Upper lobe of right lung (tissue), 1 donor: ENCODE results near the gene FBL. TPM values are rescaled to one million over a fixed set of nuclear protein-coding genes. Genes with fewer than 3 reads are reported as not detected.

Source experiments
- ATAC-seq: fragments of 200-7000 bp; cut with Tn5 transposase; one replicate; pipeline ENCODE4 v1.9.1; 2020; ENCODE audit warnings: mild to moderate bottlenecking, moderate library complexity
- DNase-seq: peaks from one replicate; pipeline ENCODE4 v3.0.0-alpha.2; 2020
- H3K27ac ChIP-seq: fragments of 200-600 bp; one replicate; pipeline ENCODE4 v1.8.0; 2022
- H3K27me3 ChIP-seq: fragments of 200-600 bp; one replicate; pipeline ENCODE4 v1.8.0; 2022; ENCODE audit warnings: mild to moderate bottlenecking
- H3K36me3 ChIP-seq: fragments of 200-600 bp; one replicate; pipeline ENCODE4 v1.8.0; 2022
- H3K4me1 ChIP-seq: fragments of 200-600 bp; one replicate; pipeline ENCODE4 v1.8.0; 2022
- H3K4me3 ChIP-seq: fragments of 200-600 bp; one replicate; pipeline ENCODE4 v1.8.0; 2022; ENCODE audit warnings: mild to moderate bottlenecking
- H3K9me3 ChIP-seq: fragments of 200-600 bp; one replicate; pipeline ENCODE4 v1.8.0; 2022
- CTCF ChIP-seq: fragments of 200-600 bp; IDR thresholded peaks from one replicate; pipeline ENCODE4 v1.8.0; 2022; ENCODE audit warnings: antibody characterized with exemption
- intact Hi-C: fragments of 100-400 bp; cut with DNase I; formaldehyde crosslinking; loops from one replicate; pipeline ENCODE4 v1.11.0; 2022
- microRNA-seq: library from miRNA; unstranded; fragments of <30 nt; microRNA quantifications from one replicate; pipeline ENCODE4 v1.2.0, GENCODE V29; 2020; ENCODE audit warnings: borderline microRNAs expressed
- total RNA-seq: library from RNA; stranded (reverse); fragmentation: NEBNext Ultra II Directional; extraction: Animal tissue kit (Norgen Biotek cat#: 25700); gene quantifications from one replicate; pipeline ENCODE4 v1.2.1, GENCODE V29; 2021
- donor health status: DM: no; HTN: yes; CAD: no; lungs with severe emphysema.

Gene FBL
- total RNA-seq, 1 donor from 2014 or later: 123 TPM

GRCh38 chr19:39792999-39793546 is 53.1 kb downstream of the FBL start:
- peaks cover 8% of the 10 kb centered on the region for H3K27me3 ChIP-seq
- no peaks in the 10 kb centered on the region for H3K9me3 ChIP-seq
- no peaks in the 10 kb centered on the region for H3K4me1 ChIP-seq
- no peaks in the 10 kb centered on the region for H3K36me3 ChIP-seq
- ATAC-seq: peak; percentile 98
- H3K4me3 ChIP-seq: peak overlapping the region; percentile 52
- DNase-seq: peak; percentile 86
- peak; percentile 92 for TF ChIP-seq CTCF
- intact Hi-C loops: no loop called here
- no peak overlapping the region for H3K27ac ChIP-seq

GRCh38 chr19:39788244-39788643 is 57.9 kb downstream of the FBL start:
- intact Hi-C loops: no loop called here
- Histone ChIP-seq H3K4me1 (no peaks in the 10 kb centered on the region), H3K9me3 (no peaks in the 10 kb centered on the region), H3K4me3 (no peak overlapping the region), H3K27ac (no peak overlapping the region), H3K27me3 (peaks cover 15% of the 10 kb centered on the region), H3K36me3 (no peaks in the 10 kb centered on the region)
- DNase-seq (no peak), ATAC-seq (no peak)
- TF ChIP-seq CTCF: no peak

Small RNA genes within 50 kb of the gene (microRNA-seq; reads per million reads assigned to microRNA genes)
- gene MIR6719: not detected

Other genes starting within 250 kb of the FBL start
- not detected for gene LGALS13, start 243.9 kb downstream of the FBL start, total RNA-seq
- gene LGALS16, start 190.5 kb downstream of the FBL start, total RNA-seq: not detected
- not detected for gene LGALS14, start 141.9 kb downstream of the FBL start, total RNA-seq
- gene CLC, start 108.3 kb downstream of the FBL start, total RNA-seq: not detected
- not detected for gene LEUTX, start 67.5 kb downstream of the FBL start, total RNA-seq
- 16.7 TPM for gene DYRK1B, start 12.2 kb downstream of the FBL start, total RNA-seq
- 10.3 TPM for gene FCGBP, start 88.3 kb upstream of the FBL start, total RNA-seq
- gene PSMC4, start 124.8 kb upstream of the FBL start, total RNA-seq: 60.5 TPM
- 6.7 TPM for gene ZNF546, start 150.7 kb upstream of the FBL start, total RNA-seq
- gene ZNF780B, start 209.9 kb upstream of the FBL start, total RNA-seq: 27.5 TPM
- 14.6 TPM for gene ZNF780A, start 244.6 kb upstream of the FBL start, total RNA-seq